H1 (cell line): Measurements from ENCODE around the gene ULK3. TPM values are rescaled to one million over a fixed set of nuclear protein-coding genes. Genes with fewer than 3 reads are reported as not detected.

Experiments
- CTCF ChIA-PET: fragments of 300-600 bp; sonication (Branson Sonifier 250); formaldehyde crosslinking; loops from one replicate; lab custom pipeline; 2021; ENCODE audit not compliant: partially characterized antibody; lab: Charles Lee
- POLR2A ChIA-PET: fragments of 300-600 bp; sonication (Branson Sonifier 250); formaldehyde crosslinking; loops from one replicate; lab custom pipeline; 2021; ENCODE audit warnings: inconsistent platforms; ENCODE audit not compliant: partially characterized antibody; lab: Charles Lee
- DNase-seq, 2 experiments: peaks; one replicate each; pipeline versions ENCODE4 v3.0.0 to v3.0.0-alpha.2; 2010 to 2022; ENCODE audit warnings: low spot score in 2 of 2, low read depth in 1 of 2, mixed read lengths in 1 of 2
- FAIRE-seq: peaks from 2 replicates; lab custom pipeline; 2011; peaks lifted over from hg19 to GRCh38; lab: Jason Lieb, UNC
- H2AFZ ChIP-seq: 2 replicates; pipeline ENCODE4 v1.8.1; 2012; ENCODE audit warnings: low read length, inconsistent platforms
- H2AK5ac ChIP-seq: 2 replicates; pipeline ENCODE4 v1.6.1; 2013; ENCODE audit warnings: low read depth, low read length
- H2BK120ac ChIP-seq: replicated peaks from 2 replicates; pipeline ENCODE3; 2013; ENCODE audit warnings: low read depth, low read length, inconsistent platforms
- H2BK12ac ChIP-seq: 2 replicates; pipeline ENCODE4 v1.6.1; 2013; ENCODE audit warnings: low read depth, low read length
- H2BK15ac ChIP-seq: 2 replicates; pipeline ENCODE4 v1.6.1; 2013; ENCODE audit warnings: low read length
- H2BK20ac ChIP-seq: 2 replicates; pipeline ENCODE4 v1.6.1; 2013; ENCODE audit warnings: low read length
- H2BK5ac ChIP-seq: 2 replicates; pipeline ENCODE4 v1.6.1; 2013; ENCODE audit warnings: low read depth, low read length
- H3K14ac ChIP-seq: 2 replicates; pipeline ENCODE4 v1.6.1; 2013; ENCODE audit warnings: inconsistent platforms; ENCODE audit not compliant: insufficient read length
- H3K18ac ChIP-seq: 2 replicates; pipeline ENCODE4 v1.6.1; 2013; ENCODE audit warnings: low read length; ENCODE audit errors: extremely low read depth
- H3K23ac ChIP-seq: 2 replicates; pipeline ENCODE4 v1.6.1; 2013; ENCODE audit warnings: inconsistent platforms; ENCODE audit not compliant: insufficient read length
- H3K23me2 ChIP-seq: 2 replicates; pipeline ENCODE4 v1.6.1; 2013; ENCODE audit warnings: low read depth, low read length
- H3K27ac ChIP-seq: 2 replicates; pipeline ENCODE4 v1.6.1; 2011; ENCODE audit warnings: low read depth, low read length, inconsistent platforms
- H3K27me3 ChIP-seq, 4 experiments: replicated peaks in 1 of 4; 1 replicate in 1 of 4; 2 replicates in 3 of 4; pipeline versions ENCODE4 v1.6.1 to v1.8.1; 2011 to 2013; ENCODE audit warnings: low read length in 3 of 4, mild to moderate bottlenecking in 3 of 4, inconsistent platforms in 2 of 4, mixed read lengths in 2 of 4, moderate library complexity in 1 of 4; ENCODE audit not compliant: control insufficient read depth in 3 of 4, insufficient read depth in 3 of 4; ENCODE audit errors: extremely low read depth in 1 of 4
- H3K36me3 ChIP-seq, 4 experiments: 2 replicates each; pipeline versions ENCODE4 v1.6.1 to v1.8.1; 2011 to 2013; ENCODE audit warnings: mild to moderate bottlenecking in 4 of 4, low read length in 3 of 4, moderate library complexity in 2 of 4, control low read depth in 1 of 4, inconsistent platforms in 1 of 4; ENCODE audit not compliant: insufficient read depth in 4 of 4, control insufficient read depth in 2 of 4
- H3K4ac ChIP-seq: replicated peaks from 2 replicates; pipeline ENCODE3; 2013; ENCODE audit warnings: low read length, low read depth, mixed read lengths, inconsistent platforms; ENCODE audit not compliant: insufficient read length
- H3K4me1 ChIP-seq, 4 experiments: replicated peaks in 1 of 4; 1 replicate in 1 of 4; 2 replicates in 3 of 4; pipeline versions ENCODE4 v1.6.1 to v1.8.1; 2011 to 2013; ENCODE audit warnings: low read length in 3 of 4, inconsistent platforms in 2 of 4, mixed read lengths in 1 of 4; ENCODE audit not compliant: insufficient read depth in 4 of 4, control insufficient read depth in 3 of 4
- H3K4me2 ChIP-seq, 2 experiments: 2 replicates each; pipeline versions ENCODE4 v1.6.1 to v1.8.1; 2011 to 2013; ENCODE audit warnings: low read depth in 2 of 2, low read length in 2 of 2, control low read depth in 1 of 2, inconsistent platforms in 1 of 2, mild to moderate bottlenecking in 1 of 2; ENCODE audit not compliant: insufficient read depth in 1 of 2
- H3K4me3 ChIP-seq, 4 experiments: fragments of 200-600, 300-600 bp in 1 of 4; sonication (generic), shearing (Covaris generic), sonication (Bioruptor Twin) in 1 of 4; 2 replicates each; pipeline versions ENCODE4 v1.5.1 to v1.8.1; 2011 to 2016; ENCODE audit warnings: low read length in 4 of 4, low read depth in 3 of 4, control low read depth in 2 of 4, inconsistent platforms in 2 of 4, mild to moderate bottlenecking in 2 of 4, mixed read lengths in 1 of 4, moderate library complexity in 1 of 4; ENCODE audit not compliant: insufficient read depth in 2 of 4; ENCODE audit errors: extremely low read depth in 1 of 4
- H3K56ac ChIP-seq: replicated peaks from 2 replicates; pipeline ENCODE3; 2013; ENCODE audit warnings: low read depth, mild to moderate bottlenecking, mixed read lengths, low read length, inconsistent platforms; ENCODE audit not compliant: insufficient read length
- H3K79me1 ChIP-seq: 2 replicates; pipeline ENCODE4 v1.6.1; 2013; ENCODE audit warnings: low read depth, low read length, control low read depth
- H3K79me2 ChIP-seq, 2 experiments: 2 replicates each; pipeline versions ENCODE4 v1.6.1 to v1.8.1; 2012 to 2013; ENCODE audit warnings: low read length in 2 of 2, mild to moderate bottlenecking in 2 of 2, inconsistent platforms in 1 of 2; ENCODE audit not compliant: insufficient read depth in 2 of 2, control insufficient read depth in 1 of 2
- H3K9ac ChIP-seq, 4 experiments: replicated peaks in 1 of 4; 1 replicate in 1 of 4; 2 replicates in 3 of 4; pipeline versions ENCODE4 v1.6.1 to v1.8.1; 2011 to 2013; ENCODE audit warnings: low read depth in 3 of 4, low read length in 3 of 4, control low read depth in 2 of 4, mild to moderate bottlenecking in 2 of 4, moderate library complexity in 2 of 4, inconsistent platforms in 1 of 4; ENCODE audit errors: extremely low read depth in 1 of 4
- H3K9me3 ChIP-seq, 2 experiments: 2 replicates each; pipeline versions ENCODE4 v1.6.1 to v1.8.1; 2012 to 2013; ENCODE audit warnings: mild to moderate bottlenecking in 2 of 2, moderate library complexity in 2 of 2, control low read depth in 1 of 2, inconsistent platforms in 1 of 2, low read depth in 1 of 2, low read length in 1 of 2, mixed read lengths in 1 of 2; ENCODE audit not compliant: insufficient read depth in 2 of 2
- H4K20me1 ChIP-seq, 2 experiments: replicated peaks in 1 of 2; 2 replicates each; pipeline versions ENCODE3 to v1.8.1; 2011 to 2013; ENCODE audit warnings: inconsistent platforms in 2 of 2, low read length in 2 of 2, mild to moderate bottlenecking in 1 of 2; ENCODE audit not compliant: insufficient read depth in 2 of 2, control insufficient read depth in 1 of 2
- H4K5ac ChIP-seq: 2 replicates; pipeline ENCODE4 v1.6.1; 2013; ENCODE audit warnings: low read length, low read depth, mixed read lengths, inconsistent platforms; ENCODE audit not compliant: insufficient read length
- H4K8ac ChIP-seq: 2 replicates; pipeline ENCODE4 v1.8.0; 2013; ENCODE audit warnings: mild to moderate bottlenecking, moderate library complexity, low read length, inconsistent platforms; ENCODE audit not compliant: insufficient read depth; ENCODE audit errors: extremely low read depth
- H4K91ac ChIP-seq: replicated peaks from 2 replicates; pipeline ENCODE3; 2013; ENCODE audit warnings: low read length, mixed read lengths, inconsistent platforms; ENCODE audit not compliant: insufficient read length
- BACH1 ChIP-seq: IDR thresholded peaks from 2 replicates; pipeline ENCODE4 v1.6.1; 2012; ENCODE audit warnings: low read length, improper control_type of control experiment
- CHD1 ChIP-seq: IDR thresholded peaks from 2 replicates; pipeline ENCODE4 v1.6.1; 2012; ENCODE audit warnings: low read depth, low read length, improper control_type of control experiment
- CREB1 ChIP-seq: IDR thresholded peaks from 2 replicates; pipeline ENCODE4 v1.6.1; 2012; ENCODE audit warnings: inconsistent platforms
- EZH2 ChIP-seq: fragments of 200-600 bp; sonication (generic); IDR thresholded peaks from 2 replicates; pipeline ENCODE4 v1.7.1; 2012; ENCODE audit warnings: low read depth, mild to moderate bottlenecking, moderate library complexity, low read length, inconsistent platforms; ENCODE audit not compliant: severe bottlenecking
- HDAC6 ChIP-seq: IDR thresholded peaks from one replicate; pipeline ENCODE4 v1.7.1; 2012; ENCODE audit warnings: low read depth, mild to moderate bottlenecking, inconsistent platforms, low read length, moderate library complexity
- JUND ChIP-seq: IDR thresholded peaks from 2 replicates; pipeline ENCODE4 v1.6.1; 2011; ENCODE audit warnings: mild to moderate bottlenecking, improper control_type of control experiment, low read length
- NRF1 ChIP-seq: IDR thresholded peaks from 2 replicates; pipeline ENCODE4 v1.6.1; 2011; ENCODE audit warnings: mild to moderate bottlenecking, low read depth, low read length, improper control_type of control experiment
- RBBP5 ChIP-seq: IDR thresholded peaks from 2 replicates; pipeline ENCODE4 v1.7.1; 2012; ENCODE audit warnings: low read depth, mild to moderate bottlenecking, inconsistent platforms, low read length, moderate library complexity, borderline replicate concordance
- SIRT6 ChIP-seq: IDR thresholded peaks from one replicate; pipeline ENCODE4 v1.7.1; 2012; ENCODE audit warnings: low read length, inconsistent platforms
- SP2 ChIP-seq: IDR thresholded peaks from 2 replicates; pipeline ENCODE4 v1.6.1; 2012; ENCODE audit warnings: mild to moderate bottlenecking, low read length, inconsistent platforms
- SRF ChIP-seq: IDR thresholded peaks from 2 replicates; pipeline ENCODE4 v1.6.1; 2011; ENCODE audit warnings: mild to moderate bottlenecking, low read depth, low read length, moderate library complexity
- TAF1 ChIP-seq: IDR thresholded peaks from 2 replicates; pipeline ENCODE4 v1.6.1; 2011; ENCODE audit warnings: mild to moderate bottlenecking, low read depth, low read length
- TAF7 ChIP-seq: optimal IDR thresholded peaks from 2 replicates; pipeline ENCODE3; 2011; ENCODE audit warnings: low read depth, mild to moderate bottlenecking, inconsistent platforms, low read length, moderate library complexity, borderline replicate concordance
- YY1 ChIP-seq: IDR thresholded peaks from 2 replicates; pipeline ENCODE4 v1.6.1; 2011; ENCODE audit warnings: low read depth, mild to moderate bottlenecking, low read length
- WGBS, 2 experiments: shearing (Covaris generic) in 1 of 2; methylation state at CpG; one replicate each; pipeline versions ENCODE4 v1.1.6 to v1.1.7; 2013 to 2015; ENCODE audit warnings: low lambda C conversion rate in 2 of 2, mixed read lengths in 2 of 2, inconsistent platforms in 1 of 2, low coverage in 1 of 2, missing lambda C conversion rate in 1 of 2; ENCODE audit not compliant: insufficient replicate concordance in 2 of 2, insufficient coverage in 1 of 2, insufficient read length in 1 of 2; ENCODE audit errors: extremely low coverage in 1 of 2, missing lambda C conversion rate in 1 of 2; 5-methylcytosine and 5-hydroxymethylcytosine counted together
- polyA plus RNA-seq, 7 experiments: library from polyadenylated mRNA; depleted of rRNA in 3 of 7; stranded (reverse) in 5 of 7; unstranded in 2 of 7; fragments of >200 nt in 5 of 7; fragments of 200-250 nt in 2 of 7; gene quantifications; 1 replicate in 5 of 7; 2 replicates in 1 of 7; 4 replicates in 1 of 7; pipeline versions ENCODE4 v1.2.1 to v1.2.3, GENCODE V29; 2011 to 2013; ENCODE audit warnings: missing spikeins in 2 of 7, mixed read lengths in 2 of 7
- total RNA-seq: library from RNA; stranded (reverse); fragmentation: NEBNext Ultra II Directional; extraction: Animal tissue kit (Norgen Biotek cat#: 25700); gene quantifications from 2 replicates; pipeline ENCODE4 v1.2.1, GENCODE V29; 2021

Gene ULK3
- total and polyA plus RNA-seq, 2 of the 8 experiments (the other 6 are each of a cell fraction or from before 2014, with no cell fraction given): 27.1 to 34.4 TPM

DNA sequence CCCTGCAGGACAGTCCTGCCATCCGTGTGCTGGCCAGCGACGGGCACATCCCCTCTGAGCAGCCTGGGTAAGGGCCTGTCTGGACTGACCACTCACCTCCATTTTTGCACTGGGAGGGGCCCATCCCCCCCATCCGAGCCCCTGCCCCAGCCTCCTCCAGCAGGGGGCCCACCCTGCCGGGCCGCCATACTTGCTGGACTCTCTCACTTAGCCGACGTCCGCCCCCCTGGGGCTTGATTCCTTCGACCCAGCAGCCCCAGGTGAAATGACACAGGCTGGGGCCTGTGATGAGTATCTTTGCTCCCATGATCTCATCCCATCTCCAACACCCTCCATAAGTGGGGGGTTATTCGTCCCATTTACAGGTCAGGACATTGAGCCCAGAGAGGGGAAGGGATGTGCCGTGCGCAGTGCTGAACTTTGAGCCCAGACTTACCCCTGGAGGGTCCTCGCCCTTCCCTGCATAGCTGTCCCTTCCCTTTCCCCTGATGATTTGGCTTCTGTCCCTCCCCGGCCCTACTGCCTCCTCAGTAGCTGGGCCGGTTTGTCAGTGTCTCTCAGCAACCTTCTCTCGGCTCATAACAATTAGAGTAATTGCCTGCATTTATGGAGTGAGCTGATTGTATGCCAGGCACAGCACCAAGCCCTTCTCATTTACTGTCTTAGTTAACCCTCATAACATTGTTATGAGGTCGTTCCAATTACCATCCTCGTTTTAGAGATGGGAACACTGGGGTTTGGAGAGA is 26.2 kb downstream of the ULK3 start:
- Histone ChIP-seq H2BK12ac (0 out of 2 replicates have a peak overlapping the region, but pooled peaks have one; percentile 68), H3K4me2 (no peak overlapping the region), H2AFZ (no peak overlapping the region), H3K27ac (no peak overlapping the region), H3K23me2 (0 out of 2 replicates have a peak, but pooled peaks cover 2% of the 10 kb centered on the region), H3K4me3 (no peak overlapping the region), H3K56ac (no peak overlapping the region), H3K79me1 (no peaks in the 10 kb centered on the region), H4K5ac (no peak overlapping the region), H3K14ac (no peak overlapping the region), H2AK5ac (no peak overlapping the region), H2BK5ac (no peak overlapping the region; the same call in 1 of the 2 replicates), H3K9me3 (no peaks in the 10 kb centered on the region), H3K79me2 (no peaks in the 10 kb centered on the region), H4K8ac (no peak overlapping the region), H2BK15ac (no peak overlapping the region; the same call in 1 of the 2 replicates), H3K18ac (0 out of 2 replicates have a peak overlapping the region, but pooled peaks have one; percentile 4), H3K4ac (no peak overlapping the region), H3K23ac (no peak overlapping the region), H3K9ac (no peak overlapping the region), H3K27me3 (no peaks in the 10 kb centered on the region), H2BK20ac (no peak overlapping the region), H4K20me1 (no peaks in the 10 kb centered on the region), H3K4me1 (peaks cover 0 to 12% (median 6%) of the 10 kb centered on the region in 4 experiments; a peak in 6 of 7 replicates), H2BK120ac (no peak overlapping the region), H3K36me3 (no peaks in the 10 kb centered on the region), H4K91ac (no peak overlapping the region)
- no peak for FAIRE-seq
- POLR2A ChIA-PET: interaction anchor here (0.7 to 3.1 kb wide), 6 partner anchors 9 to 188 kb away, joined by 3 to 7 read pairs (median 4); partner anchors contain the start of gene CPLX3
- no peak for DNase-seq
- WGBS, 2 experiments: 91% methylated on average over 19 of the region's 19 CpGs; no CpG with 5 or more reads in 1 of the 2 experiments
- CTCF ChIA-PET: interaction anchor here (0.6 to 15.7 kb wide), 20 partner anchors 10 to 275 kb away, joined by 3 to 135 read pairs (median 6); no protein-coding TSS in a partner anchor
- TF ChIP-seq TAF7: no peak
- no peak for TF ChIP-seq CREB1
- TF ChIP-seq EZH2: no peak
- no peak for TF ChIP-seq SP2
- TF ChIP-seq SRF: no peak
- no peak for TF ChIP-seq YY1
- no peak for TF ChIP-seq HDAC6
- no peak for TF ChIP-seq BACH1
- TF ChIP-seq CHD1: no peak
- TF ChIP-seq SIRT6: no peak
- TF ChIP-seq NRF1: no peak
- TF ChIP-seq TAF1: no peak
- no peak for TF ChIP-seq RBBP5
- no peak for TF ChIP-seq JUND
